DMS153 (cell line): ENCODE results near the gene GAD2.

ENCODE experiments used
- DNase-seq: peaks from one replicate; lab custom pipeline; 2025; lab: John Stamatoyannopoulos, UW

GAD2 gene

DNA sequence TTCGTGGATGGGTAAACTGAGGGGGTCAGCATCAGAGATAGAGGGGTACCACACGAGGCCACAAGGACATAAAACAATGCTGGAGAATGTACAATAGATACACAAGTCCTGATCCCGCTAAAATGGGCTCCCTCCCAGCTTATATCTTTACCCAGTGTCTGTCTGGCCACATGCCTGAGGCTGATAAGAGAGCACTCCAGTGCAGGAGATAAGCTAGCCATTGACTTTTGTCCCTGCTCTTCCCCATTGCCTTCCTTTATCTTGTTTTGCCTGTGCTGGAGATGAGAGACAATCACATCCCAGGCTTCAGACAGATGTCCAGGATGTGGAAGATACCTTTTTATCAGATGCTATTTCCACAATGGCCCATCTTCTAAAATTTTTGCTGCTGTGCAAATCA lies 6.0 kb downstream of the GAD2 start:
- no peak for DNase-seq

DNA sequence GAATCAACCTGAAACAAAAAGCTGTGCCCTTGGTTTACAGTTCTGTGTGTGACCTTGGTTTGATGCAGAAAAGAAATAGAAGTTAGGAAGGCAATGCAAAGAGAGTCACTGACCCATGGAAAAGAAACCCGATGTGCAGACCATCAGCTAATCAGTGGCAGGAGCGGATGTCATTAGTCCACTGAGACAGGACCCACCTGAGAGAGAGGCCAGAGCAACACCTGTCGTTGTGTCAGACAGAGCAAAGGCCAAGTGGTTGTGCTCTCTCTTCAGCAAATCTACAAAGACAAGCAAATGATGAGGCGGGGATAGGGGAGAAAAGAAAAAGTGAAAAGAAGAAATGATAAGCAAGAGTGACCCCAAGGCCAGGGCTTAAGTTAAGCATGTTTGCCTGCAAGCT lies 8.7 kb downstream of the GAD2 start:
- DNase-seq: no peak

DNA sequence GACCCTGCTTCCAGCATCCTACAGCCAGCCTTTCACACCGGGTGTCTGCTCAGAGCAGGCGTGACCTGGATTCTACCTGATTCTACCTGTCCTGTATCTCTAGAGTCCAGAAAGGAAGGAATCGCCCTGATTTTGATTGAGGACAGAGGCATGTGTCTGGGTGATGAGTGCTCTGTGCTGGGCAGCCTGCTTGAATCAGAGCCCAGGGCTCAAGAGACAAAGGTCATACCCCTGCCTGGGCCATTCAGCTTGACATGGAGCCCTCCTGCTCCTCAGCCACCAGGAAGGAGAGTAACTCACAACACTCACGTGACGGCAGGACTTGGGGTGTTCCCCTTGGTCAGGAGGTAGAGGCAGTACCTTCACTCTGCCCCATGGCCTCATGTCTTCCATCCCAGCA lies 11.2 kb downstream of the GAD2 start:
- DNase-seq: no peak

DNA sequence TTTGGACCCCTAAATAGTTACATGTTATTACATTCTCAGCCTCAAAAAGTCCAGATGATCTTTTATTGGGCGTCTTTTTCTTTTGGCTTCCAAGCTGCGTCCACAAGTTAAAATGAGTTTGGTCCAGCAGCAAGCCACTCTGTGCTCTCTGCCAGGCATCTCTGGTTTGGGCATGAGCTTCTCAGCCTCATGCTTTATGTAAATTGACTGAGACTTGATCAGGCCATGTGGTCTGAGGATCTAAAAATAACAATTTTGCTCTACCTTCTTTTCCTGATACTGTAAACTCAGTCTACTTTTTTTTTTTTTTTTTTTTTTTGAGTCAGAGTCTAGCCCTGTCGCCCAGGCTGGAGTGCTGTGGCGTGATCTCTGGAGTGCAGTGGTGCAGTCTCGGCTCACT lies 15.6 kb downstream of the GAD2 start:
- DNase-seq: no peak

DNA sequence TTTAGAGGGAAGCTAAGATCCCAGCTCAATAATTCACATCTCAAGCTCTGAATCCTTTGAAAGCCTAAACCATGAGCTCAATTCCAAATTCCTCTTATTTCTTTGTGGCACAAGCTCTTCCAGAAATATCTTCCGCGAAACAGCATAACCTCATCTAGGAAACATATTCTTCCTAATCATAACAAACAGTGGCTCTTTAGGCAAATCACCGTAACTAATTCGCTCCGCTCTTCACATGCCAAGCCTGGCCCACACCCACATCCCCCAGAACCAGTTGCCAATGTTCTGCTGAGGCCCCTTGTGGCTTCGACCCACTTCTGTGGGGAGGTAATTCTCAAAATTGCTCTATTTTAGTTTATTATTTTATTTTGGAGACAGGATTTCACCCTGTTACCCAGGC lies 19.2 kb downstream of the GAD2 start:
- no peak for DNase-seq

DNA sequence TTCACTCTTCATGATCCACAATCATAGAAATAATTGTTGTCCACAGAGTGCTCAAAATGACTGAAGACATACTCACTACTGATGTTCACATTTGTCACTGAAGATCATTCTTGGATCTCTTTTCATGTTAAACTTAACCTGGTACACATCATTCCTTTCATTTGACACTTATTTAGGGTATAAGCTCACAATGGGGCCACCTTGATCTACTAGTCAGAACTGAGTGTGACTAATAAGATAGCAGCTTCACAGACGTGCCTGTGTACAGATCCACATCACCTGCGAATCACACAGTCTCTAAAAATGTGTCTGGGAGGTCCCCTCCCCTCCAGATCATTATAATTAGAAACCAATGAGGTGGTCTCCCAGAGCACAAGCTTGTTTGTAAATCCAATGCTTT lies 21.8 kb downstream of the GAD2 start:
- DNase-seq: no peak

DNA sequence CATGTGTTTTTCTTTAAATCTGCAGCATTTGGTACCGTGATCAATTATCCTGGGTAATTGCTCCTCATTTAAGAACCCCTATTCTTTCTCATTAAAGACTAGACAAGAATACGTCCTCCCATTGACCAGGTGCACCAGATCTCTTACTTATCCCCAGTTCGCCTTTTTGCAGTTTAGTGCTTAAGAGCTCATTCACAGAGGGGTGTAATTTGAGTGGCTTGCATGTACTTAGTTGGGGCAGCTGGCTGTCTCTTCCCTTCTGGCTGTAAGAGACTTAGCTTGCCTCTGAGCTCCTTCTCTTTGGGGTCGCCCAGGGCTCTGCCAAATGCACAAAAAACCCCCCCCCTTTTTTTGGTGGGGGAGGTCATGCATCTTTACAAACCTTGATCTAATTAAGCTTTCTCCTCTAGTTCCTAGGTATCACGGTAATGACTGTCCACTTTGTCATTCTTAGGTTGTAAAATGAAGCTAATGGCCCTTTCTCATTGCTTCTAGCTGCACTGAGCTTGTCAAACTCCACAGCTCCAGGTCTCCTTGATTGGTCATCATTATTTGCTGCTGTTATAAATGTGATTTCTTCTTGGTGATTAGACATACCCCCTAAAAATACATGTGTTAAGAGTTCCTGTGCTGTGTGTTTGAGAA lies 26.3 kb downstream of the GAD2 start:
- DNase-seq: no peak

DNA sequence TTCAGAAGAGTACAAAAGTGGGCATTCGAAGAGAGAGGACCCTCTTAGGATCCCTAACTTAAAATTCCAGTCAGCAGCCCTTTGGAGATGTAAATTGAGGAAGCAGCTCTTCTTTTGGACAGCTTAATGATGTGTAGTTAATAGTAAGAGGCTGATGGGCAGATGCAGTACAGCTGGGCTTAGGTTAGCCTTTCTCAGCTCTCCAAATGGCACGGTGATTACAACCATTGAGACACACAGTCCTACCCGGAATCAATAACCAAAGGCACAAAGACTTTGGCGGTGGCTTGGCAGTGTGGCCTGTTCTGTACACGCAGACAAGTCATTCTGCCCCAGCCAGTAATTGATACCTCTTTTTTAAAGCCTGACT lies 26.8 kb downstream of the GAD2 start:
- no peak for DNase-seq

DNA sequence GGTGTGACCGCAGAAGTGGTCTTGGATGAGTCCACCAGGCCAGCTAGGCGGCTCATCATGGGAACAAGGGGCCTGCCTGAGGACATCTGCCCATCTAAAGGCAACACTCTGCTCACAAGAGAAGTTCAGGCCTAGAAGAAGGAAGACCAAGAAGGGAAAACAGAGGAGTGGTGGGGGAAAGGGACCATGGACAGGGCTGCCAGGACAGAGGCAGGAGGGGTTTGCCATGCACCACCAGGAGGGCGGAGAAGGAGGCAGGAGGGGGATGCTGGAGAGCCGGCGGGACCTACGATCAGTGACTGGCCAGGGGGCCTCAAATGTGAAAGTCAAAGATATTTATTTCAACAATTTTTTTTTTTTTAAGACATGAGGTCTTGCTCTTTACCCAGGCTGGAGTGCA lies 33.1 kb downstream of the GAD2 start:
- no peak for DNase-seq

DNA sequence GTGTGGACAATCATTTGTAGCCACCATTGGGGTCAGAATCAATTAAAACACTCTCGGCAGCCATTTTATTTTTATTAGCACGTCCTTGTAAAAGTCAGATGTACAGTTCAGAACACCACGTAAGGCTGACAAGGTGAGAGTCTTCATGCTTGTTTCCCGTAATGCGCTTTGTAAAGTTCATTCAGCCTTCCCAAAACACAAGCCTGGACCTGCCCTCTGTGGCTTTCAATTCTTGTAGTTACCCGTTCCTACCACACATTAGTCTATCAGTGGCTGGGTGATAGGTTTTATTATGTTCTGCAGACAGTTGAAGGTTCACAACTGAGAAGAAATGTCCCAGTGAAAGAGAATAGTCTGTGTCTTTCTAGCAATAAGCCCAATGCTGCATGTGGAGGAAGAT lies 35.4 kb downstream of the GAD2 start:
- no peak for DNase-seq

DNA sequence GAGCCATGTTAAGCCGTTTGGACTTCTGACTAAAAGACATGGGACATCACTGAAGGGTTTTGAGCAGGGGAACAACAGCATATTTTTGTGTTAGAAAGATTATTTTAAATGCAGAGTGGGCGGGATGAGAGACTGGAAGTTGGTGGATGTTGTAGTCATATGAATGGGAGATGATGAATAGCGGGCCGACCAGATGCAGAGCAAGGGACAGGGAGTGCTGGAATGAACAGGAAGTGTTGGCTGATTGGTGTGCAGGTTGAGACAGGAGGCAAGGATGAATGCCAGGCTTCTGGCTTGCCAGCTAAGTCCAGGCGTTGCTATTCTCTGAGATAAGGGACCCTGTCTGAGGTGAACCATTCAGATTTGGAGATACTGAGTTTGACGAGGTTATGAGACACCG lies 38.0 kb downstream of the GAD2 start:
- DNase-seq: no peak

DNA sequence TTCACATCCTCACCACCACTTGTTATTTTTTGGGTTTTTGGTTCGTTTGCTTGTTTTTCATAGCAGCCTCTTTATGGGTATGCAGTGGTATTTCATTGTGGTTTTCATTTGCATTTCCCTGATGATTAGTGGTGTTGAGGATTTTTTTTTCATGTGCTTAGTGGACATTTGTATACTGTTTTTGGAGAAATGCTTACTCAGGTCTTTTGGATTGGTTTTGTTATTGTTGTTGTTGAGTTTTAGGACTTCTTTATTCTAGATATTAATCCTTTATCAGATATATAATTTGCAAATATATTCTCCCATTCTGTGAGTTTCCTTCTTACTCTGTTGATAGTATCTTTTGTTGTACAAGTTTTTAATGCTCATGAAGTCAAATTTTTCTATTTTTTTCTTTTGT lies 42.8 kb downstream of the GAD2 start:
- DNase-seq: no peak

DNA sequence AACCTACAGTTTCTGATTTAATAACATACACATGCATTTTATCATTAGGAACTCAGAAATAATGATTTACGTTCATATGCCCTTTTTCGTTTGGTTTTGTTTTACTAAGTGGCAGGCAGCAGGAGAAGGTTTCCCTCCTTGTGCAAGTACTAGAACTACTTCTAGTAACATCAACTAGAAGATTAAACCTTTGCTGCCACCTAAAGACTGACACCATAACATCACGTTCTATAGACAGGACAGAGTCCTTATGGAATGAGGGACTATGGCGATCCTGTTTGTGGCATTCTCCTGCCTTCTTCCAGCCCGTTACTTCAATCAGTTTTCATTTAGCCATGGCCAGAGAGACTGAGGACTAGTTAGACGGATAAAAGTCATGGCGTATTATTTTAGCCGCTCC lies 53.2 kb downstream of the GAD2 start:
- DNase-seq: peak; percentile 46

DNA sequence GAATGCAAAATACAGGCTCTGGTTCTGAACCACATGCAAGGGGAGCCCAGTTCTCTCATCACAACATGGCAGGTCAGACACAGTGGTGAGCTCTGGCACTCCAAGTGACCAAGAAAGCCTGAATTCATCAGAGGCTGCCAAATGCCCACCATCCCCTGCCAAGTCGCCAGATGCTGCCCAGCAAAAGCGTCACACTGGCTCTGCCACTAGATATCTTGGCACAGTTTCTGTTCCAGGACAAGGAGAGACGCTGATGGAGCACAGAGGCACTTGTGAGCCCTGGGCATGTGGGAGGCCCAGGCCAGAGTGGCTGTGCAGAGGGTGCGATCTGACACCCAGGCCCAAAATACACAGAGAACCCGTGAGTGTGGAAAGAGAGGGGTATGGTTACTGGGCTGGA lies 57.8 kb downstream of the GAD2 start:
- no peak for DNase-seq

DNA sequence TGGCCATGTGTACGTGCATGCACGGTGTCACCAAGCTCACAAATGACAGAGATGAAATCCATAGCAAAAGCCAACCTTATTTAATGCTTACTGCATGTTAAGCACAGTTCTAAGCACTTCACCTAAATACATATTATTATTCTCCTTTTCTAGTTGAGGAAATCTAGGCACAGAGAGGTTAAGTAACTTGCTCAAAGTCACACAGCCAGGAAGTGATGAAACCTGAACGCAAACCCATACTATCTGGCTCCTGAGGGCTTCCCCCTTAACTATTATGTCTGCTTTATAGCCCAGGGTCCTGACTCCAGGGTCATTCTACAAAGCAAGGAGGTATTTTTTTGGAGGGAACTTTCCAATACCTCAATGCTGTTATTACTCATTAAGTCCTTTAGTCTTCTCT lies 61.7 kb downstream of the GAD2 start:
- no peak for DNase-seq

DNA sequence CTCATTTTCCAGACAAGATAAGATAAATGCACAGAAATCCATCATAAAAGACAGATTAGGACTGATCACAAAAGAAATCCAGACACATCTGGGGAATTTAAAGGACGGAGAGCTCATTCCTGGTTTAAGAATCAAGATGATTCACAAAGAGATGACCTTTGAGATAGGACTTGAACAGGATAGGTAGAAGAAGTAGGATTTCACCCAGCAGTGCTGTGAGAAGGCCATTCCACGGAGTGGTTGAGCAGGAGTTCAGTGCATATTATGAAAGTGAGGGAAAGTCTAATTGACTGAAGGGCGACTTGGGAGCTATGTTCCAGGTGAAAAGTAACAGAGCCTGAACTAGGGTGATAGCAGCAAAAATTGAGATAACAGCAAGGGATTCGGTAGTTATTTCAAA lies 73.7 kb downstream of the GAD2 start:
- DNase-seq: no peak

DNA sequence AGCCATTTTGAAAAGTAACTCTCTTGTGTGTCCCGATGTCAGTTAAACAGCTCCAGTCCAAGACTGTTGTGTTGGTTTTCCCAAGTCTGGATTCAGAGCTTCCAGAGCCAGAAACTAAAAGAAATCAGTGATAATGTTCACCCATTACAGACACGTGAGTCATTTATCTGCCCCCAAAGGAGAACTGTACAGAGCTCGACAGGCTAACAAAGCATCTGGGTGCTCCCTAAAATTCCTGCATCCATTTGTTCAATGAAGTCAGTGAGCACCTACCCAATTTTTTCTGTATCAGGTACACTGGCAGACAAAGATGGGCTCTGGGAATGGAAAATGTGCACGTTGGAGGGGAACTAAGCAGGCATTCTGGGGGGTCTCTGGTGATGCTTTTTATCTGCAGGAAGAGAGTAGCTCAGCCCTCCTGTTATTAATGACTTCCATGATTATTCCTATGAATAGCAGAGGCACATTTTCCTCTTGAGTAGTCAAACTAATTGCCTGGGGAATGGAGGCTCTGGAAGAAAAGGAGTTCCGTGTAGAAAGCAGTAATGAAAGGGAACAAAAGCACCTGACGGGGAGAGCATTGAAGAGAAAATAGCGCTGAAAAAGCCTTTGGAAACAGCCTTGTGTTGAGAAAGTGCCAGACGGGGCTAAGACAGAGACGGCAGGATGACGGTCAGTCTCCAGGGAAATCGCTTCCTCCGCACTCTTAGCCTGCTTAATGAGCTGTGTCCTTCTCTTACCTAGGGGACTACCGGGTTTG lies 75.3 kb downstream of the GAD2 start:
- DNase-seq: no peak

DNA sequence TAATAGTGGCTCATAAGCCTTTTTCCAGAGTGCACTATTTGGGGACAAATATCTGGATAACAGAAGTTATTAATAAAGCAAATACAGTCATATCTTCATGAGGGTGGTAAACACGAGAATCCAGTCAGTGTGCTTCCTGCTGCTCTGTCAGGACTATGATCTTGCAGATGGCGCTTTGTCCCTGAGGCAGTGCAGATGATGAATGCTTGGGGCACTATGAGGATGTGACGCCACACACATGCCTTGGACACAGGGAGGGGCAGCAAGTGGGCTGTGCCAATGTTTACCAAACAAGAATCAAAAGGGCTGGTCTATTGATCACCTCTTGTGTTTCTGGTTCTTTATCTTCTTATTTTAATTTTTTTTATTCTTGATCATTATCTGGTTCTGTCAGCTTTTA lies 79.8 kb downstream of the GAD2 start:
- DNase-seq: no peak

DNA sequence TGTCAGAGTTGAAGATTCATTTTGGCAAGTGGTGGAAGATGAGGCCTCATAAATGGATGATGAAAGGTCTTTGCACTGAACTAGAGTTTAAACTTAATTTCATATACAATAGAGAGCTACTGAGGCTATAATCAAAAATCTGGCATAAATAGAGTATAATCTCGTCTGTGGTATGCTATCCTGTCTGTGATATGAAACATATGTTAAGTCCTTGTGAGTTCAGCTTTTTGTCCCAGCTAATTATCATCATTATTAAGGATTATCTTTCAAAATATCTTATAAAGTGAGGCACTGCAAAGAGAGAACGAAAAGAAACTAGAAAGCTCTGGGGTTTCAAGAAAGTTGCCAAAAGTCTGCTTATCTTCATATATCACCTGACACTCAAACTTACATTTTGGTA lies 83.4 kb downstream of the GAD2 start:
- DNase-seq: no peak

DNA sequence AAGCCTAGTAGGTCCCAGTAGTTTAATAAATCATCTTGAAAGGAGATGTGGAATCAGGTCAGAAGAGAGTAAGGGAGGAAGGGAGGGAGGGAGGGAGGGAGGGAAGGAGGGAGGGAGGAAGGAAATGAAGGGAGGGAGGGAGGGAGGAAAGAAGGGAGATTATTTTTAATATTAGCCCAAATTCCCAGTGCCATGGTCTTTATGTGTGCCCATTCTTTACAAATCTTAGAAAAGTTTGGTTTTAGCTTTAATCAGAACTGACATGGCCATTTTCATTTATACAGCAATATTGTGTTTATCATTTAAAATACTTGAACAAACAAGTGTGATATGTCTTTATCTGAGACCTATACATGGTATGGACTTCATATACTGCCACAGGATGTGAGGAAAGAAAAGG lies 86.8 kb downstream of the GAD2 start:
- no peak for DNase-seq

DNA sequence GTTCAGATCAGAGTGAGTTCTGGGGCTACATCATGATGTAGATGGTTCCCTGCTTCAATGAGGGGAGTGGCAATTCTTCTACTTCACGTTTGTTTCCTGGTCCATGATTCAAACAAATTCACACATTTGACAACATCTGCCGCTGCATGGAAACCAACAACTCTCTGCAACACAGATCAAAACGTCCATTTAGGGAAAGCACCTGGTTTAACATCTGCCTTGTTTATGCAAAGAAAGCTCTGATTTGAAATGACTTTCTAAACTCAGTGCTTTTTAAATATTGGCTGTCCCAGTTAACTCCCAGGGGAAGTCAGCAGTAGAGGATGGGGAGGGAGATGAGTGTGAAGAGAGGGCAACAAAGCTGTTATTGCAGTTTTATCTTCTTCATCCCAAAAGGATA lies 93.8 kb downstream of the GAD2 start:
- no peak for DNase-seq

DNA sequence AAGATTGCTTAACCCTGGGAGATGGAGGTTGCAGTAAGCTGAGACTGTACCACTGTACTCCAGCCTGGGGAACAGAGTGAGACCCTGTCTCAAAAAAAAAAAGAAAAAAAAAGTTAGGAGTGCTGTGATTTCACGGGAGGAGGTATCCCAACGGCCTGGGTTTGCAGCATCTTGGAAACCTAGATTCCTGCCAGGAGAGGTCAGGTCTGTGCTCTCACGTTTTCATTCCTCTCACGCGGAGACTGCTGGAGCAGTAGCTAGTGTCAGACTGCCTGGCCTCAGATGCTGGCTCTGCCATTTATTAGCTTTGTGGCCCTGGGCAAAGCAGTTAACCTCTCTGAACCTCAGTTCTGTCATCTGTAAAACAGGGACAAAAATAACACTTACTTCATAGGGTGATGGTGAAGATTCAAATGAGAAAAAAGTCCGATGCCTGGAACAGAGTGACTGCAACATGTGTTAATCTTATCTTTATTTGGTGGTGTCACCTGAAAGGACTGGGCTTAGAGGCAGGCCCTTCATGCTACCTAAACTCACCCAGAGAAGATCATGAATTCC lies 94.9 kb downstream of the GAD2 start:
- no peak for DNase-seq

DNA sequence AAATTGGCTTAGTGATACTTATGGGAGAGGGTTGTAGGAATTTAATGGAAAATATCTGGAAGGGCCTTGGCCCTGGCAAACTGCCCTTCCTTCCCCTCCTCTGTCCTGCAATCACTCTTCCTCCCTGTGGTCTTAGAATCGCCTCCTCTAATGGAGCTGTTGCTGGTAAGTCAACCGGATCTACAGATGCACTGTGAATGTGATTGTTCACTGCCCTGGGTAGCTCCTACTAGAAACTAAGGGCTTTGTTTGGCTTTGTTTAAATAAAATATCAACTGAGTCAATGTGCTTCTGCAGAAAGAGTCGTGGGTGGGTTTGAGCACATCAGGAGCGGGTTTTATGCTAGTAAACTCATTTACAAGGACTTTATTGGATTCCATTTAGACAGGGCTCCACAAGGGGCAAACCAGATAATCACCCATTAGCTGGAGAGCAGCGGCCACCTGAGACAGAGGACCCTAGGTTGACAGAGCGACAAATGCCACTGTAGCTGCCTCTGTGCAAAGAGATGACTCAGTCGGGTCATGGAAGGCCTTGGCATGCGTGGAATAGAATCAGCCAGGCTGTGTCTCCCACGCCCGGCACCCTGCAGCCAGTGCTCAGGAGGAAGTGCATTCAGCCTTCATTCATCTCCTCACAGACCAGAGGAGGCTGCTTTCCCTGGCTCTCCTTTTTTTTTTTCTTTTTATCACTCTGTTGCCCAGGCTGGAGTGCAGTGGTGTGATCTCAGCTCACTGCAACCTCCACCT lies 97.9 kb downstream of the GAD2 start:
- no peak for DNase-seq
